ENCODE data around the gene KRT33B.

DNA sequence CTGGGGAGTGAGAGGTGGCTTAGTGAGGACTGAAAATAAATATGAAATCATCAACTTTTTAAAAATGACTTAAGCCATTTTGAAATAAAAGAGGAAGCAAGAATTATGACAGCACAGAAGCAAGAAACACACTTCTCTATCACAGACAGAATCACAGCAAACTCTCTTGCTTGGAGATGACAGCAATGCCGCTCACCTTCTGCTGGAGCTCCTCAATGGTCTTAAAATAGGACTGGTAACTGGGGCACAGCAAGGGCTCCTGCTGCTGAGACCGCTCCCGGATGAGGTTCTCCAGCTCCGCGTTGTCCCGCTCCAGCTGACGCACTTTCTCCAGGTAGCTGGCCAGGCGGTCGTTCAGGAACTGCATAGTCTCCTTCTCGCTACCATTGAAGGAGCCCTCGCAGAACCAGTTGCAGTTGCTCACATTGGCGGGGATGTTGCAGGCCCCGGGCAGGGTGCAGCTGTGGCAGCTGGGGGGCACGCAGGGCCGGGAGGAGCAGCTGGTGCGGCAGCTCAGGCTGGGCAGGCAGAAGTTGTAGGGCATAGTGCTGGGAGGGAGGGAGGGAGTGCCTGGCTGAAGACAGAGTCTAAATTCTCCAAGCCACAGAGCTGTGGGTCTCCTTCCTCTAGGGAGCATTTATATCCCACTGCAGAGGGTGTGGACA, 27.5 kb upstream of the KRT33B start, which contains the start of gene KRT31:
- TF ChIP-seq, protein P1, sequence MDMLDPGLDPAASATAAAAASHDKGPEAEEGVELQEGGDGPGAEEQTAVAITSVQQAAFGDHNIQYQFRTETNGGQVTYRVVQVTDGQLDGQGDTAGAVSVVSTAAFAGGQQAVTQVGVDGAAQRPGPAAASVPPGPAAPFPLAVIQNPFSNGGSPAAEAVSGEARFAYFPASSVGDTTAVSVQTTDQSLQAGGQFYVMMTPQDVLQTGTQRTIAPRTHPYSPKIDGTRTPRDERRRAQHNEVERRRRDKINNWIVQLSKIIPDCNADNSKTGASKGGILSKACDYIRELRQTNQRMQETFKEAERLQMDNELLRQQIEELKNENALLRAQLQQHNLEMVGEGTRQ (IDR thresholded peaks at IDR 0.05; ENCODE audit: low read depth, low read length), result no peak
- no peak for TF ChIP-seq RFX5 (IDR thresholded peaks at IDR 0.05; ENCODE audit: low read depth, low read length)
- no peak for TF ChIP-seq CEBPB (IDR thresholded peaks at IDR 0.05; ENCODE audit: low read depth, low read length)
- TF ChIP-seq RAD21 (IDR thresholded peaks at IDR 0.05; ENCODE audit: low read length), result no peak

All from IMR-90 (cell line).